Gastrocnemius medialis (tissue), 4 donors: ENCODE results near the gene PAX6. TPM values are rescaled to one million over a fixed set of nuclear protein-coding genes. Genes with fewer than 3 reads are reported as not detected.

Experiments
- ATAC-seq, 2 donors: fragments of 150-250 bp; one replicate each; pipeline ENCODE4 v1.9.1; 2016
- DNase-seq, 2 donors: peaks; one replicate each; pipeline ENCODE4 v3.0.0-alpha.2; 2019
- H3K27ac ChIP-seq, 4 donors: fragments of 200-600 bp; sonication (generic); 1 replicate in 1 of 4; 2 replicates in 3 of 4; pipeline ENCODE4 v1.5.1; 2016 to 2018; ENCODE audit warnings: mild to moderate bottlenecking in 2 of 4, moderate library complexity in 1 of 4
- H3K27me3 ChIP-seq, 3 donors: fragments of 200-600 bp; sonication (generic) in 2 of 3; 1 replicate in 1 of 3; 2 replicates in 2 of 3; pipeline versions ENCODE4 v1.5.1 to v1.6.0; 2016 to 2019; ENCODE audit warnings: mild to moderate bottlenecking in 1 of 3, moderate library complexity in 1 of 3
- H3K36me3 ChIP-seq, 2 donors: fragments of 200-600 bp; sonication (generic) in 1 of 2; one replicate each; pipeline ENCODE4 v1.5.1; 2017 to 2018
- H3K4me1 ChIP-seq, 2 donors: fragments of 200-600 bp; sonication (generic) in 1 of 2; one replicate each; pipeline ENCODE4 v1.5.1; 2016 to 2017; ENCODE audit warnings: mild to moderate bottlenecking in 2 of 2
- H3K4me3 ChIP-seq, 4 donors: fragments of 200-600 bp; sonication (generic) in 3 of 4; 1 replicate in 1 of 4; 2 replicates in 3 of 4; pipeline ENCODE4 v1.5.1; 2016 to 2019; ENCODE audit warnings: mild to moderate bottlenecking in 2 of 4
- H3K9me3 ChIP-seq, 3 donors: fragments of 200-600 bp; sonication (generic) in 2 of 3; 1 replicate in 1 of 3; 2 replicates in 2 of 3; pipeline ENCODE4 v1.5.1; 2016 to 2019
- POLR2A ChIP-seq, 2 donors: fragments of 450-650 bp; IDR thresholded peaks; one replicate each; pipeline ENCODE4 v1.6.1; 2017; ENCODE audit warnings: antibody characterized with exemption in 2 of 2, mild to moderate bottlenecking in 2 of 2, moderate library complexity in 2 of 2
- in situ Hi-C, 4 donors: fragments of 200-750 bp; cut with MboI; loops; one replicate each; pipeline versions ENCODE4 v1.15.0 to v1.8.0; 2017; ENCODE audit warnings: low sequenced_read_pairs in 4 of 4
- intact Hi-C: fragments of 100-400 bp; cut with DNase I; formaldehyde crosslinking; loops from one replicate; pipeline ENCODE4 v1.15.1; 2023; ENCODE audit warnings: low total_unique reads
- total RNA-seq, 4 donors: library from RNA; depleted of rRNA; stranded (reverse); fragments of >200 nt; gene quantifications; one replicate each; pipeline versions ENCODE4 v1.1.0 to v1.2.3, GENCODE V29; 2016
- TF ChIP-seq, protein P1 (sequence below), 5 experiments: fragments of 450-650 bp in 3 of 5; fragments of 200-600 bp in 2 of 5; sonication (generic) in 2 of 5; IDR thresholded peaks in 4 of 5; conservative IDR thresholded peaks in 1 of 5; 1 replicate in 4 of 5; 2 replicates in 1 of 5; pipeline ENCODE4 v1.5.1; 2016 to 2019; ENCODE audit warnings: antibody characterized with exemption in 5 of 5, mild to moderate bottlenecking in 3 of 5, moderate library complexity in 3 of 5

The PAX6 gene
- total RNA-seq, 4 donors from 2014 or later = not detected

DNA sequence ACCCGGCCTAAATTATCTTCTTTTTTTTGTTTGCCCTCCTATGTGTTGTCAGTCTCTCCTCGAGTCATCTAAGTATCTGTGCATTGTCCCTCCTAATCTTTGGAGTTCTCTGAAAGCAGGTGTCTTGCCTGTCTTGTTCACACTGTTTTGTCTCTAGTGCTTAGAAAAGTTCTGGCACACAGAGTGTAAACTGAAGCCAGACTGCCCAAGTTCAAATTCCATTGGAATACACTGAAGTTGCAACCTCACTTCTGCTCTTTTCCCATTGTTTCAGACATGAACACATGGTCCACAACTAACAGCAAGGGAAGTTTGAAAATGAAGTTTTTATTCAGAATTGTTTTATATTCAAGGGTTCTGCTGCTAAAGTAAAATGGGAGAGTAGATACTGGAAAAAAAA is 38.7 kb downstream of the PAX6 start:
- Histone ChIP-seq H3K4me3 (no peak overlapping the region), H3K4me1 (peaks cover 15 to 22% of the 10 kb centered on the region in 2 donors), H3K27ac (no peak overlapping the region), H3K36me3 (no peaks in the 10 kb centered on the region), H3K9me3 (no peaks in the 10 kb centered on the region), H3K27me3 (no peaks in the 10 kb centered on the region)
- in situ Hi-C loops = no loop called here
- ATAC-seq (no peak), DNase-seq (no peak)
- intact Hi-C loops = no loop called here
- TF ChIP-seq, protein P1, sequence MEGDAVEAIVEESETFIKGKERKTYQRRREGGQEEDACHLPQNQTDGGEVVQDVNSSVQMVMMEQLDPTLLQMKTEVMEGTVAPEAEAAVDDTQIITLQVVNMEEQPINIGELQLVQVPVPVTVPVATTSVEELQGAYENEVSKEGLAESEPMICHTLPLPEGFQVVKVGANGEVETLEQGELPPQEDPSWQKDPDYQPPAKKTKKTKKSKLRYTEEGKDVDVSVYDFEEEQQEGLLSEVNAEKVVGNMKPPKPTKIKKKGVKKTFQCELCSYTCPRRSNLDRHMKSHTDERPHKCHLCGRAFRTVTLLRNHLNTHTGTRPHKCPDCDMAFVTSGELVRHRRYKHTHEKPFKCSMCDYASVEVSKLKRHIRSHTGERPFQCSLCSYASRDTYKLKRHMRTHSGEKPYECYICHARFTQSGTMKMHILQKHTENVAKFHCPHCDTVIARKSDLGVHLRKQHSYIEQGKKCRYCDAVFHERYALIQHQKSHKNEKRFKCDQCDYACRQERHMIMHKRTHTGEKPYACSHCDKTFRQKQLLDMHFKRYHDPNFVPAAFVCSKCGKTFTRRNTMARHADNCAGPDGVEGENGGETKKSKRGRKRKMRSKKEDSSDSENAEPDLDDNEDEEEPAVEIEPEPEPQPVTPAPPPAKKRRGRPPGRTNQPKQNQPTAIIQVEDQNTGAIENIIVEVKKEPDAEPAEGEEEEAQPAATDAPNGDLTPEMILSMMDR (IDR thresholded peaks at IDR 0.05 in 4 of 5, conservative IDR thresholded peaks at IDR 0.05 in 1 of 5) = no peak
- no peak for TF ChIP-seq POLR2A (IDR thresholded peaks at IDR 0.05)

DNA sequence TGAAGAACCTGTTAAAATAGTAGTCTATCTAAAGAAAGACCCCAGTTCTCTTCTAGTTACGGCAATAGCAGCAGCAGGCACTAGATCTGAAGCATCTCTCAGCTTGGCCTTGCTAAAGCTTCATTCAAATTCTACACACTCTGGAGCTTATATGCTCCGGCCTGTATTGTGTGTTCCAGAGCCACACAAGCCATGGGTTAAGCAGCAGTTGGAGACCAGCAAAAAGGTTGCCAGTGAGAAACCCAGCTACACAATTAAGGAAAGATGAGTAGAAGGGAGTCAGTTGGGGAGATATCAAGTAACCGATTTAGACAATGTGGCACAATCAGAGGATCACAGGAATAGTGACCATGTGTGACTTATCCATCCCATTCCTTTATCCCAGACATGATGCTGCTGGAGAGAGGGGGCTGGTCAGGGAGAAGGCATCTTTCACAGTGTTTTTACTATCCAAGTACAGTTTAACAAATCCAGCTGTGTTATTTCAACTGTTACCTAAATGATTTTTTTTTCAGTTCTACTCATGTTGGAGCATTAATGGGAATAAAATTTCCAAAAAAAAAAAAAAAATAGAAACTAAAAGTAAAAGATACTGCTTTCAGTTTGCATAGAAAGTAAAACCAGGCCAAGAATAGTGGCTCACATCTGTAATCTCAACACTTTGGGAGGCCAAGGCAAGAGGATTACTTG is 41.0 kb downstream of the PAX6 start:
- Histone ChIP-seq H3K36me3 (no peaks in the 10 kb centered on the region), H3K27ac (no peak overlapping the region), H3K4me3 (no peak overlapping the region), H3K27me3 (no peaks in the 10 kb centered on the region), H3K4me1 (peaks cover 15 to 22% of the 10 kb centered on the region in 2 donors), H3K9me3 (no peaks in the 10 kb centered on the region)
- intact Hi-C loops = no loop called here
- in situ Hi-C loops = no loop called here
- TF ChIP-seq, protein P1 (IDR thresholded peaks at IDR 0.05 in 4 of 5, conservative IDR thresholded peaks at IDR 0.05 in 1 of 5) = no peak
- TF ChIP-seq POLR2A (IDR thresholded peaks at IDR 0.05) = no peak
- ATAC-seq (no peak), DNase-seq (no peak)

DNA sequence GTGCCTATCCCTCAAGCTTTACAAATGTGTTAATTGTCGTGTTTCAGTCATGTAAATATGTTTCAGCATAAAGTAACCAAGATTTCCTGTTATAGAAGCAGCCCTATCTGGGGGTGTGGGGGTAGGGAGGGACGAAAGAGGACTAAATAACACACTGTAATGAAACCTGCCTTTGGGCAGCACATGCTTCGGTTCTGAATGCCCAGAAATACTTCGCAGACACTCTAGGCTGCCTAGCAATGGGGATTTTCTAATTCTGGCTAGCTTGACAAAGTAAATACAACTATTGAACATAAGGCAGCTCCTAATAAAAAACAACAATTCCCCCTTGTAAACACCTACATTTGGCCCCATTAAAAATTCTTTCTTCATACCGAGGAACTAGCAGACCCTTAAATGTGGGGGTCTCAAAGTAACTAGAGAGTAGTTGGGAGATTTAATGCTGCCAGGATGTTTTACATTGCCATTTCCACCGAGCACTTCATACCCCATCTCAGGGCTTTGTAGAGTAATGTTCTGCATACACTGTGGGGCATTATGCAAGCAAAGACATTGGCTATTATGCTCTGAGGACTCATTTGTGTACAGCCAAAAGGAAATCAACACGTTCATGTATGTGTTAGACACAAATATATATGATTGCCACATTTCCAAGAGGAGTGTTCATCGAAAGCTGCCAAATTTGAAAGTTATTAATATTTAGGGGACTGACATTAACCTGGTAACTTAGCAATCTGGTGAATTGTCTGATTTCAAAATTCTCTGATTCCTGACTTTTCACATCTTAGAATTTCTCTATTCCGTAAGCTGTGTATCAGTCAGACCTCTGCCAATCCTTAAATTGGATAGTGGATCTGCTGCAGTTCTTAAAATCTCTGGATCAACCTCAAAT is 42.1 kb downstream of the PAX6 start:
- no peak overlapping the region for H3K4me3 ChIP-seq
- H3K36me3 ChIP-seq = no peaks in the 10 kb centered on the region
- peaks cover 15 to 22% of the 10 kb centered on the region in 2 donors for H3K4me1 ChIP-seq
- no peaks in the 10 kb centered on the region for H3K27me3 ChIP-seq
- in situ Hi-C loops (no loop called here), intact Hi-C loops (no loop called here)
- TF ChIP-seq, protein P1 (IDR thresholded peaks at IDR 0.05 in 4 of 5, conservative IDR thresholded peaks at IDR 0.05 in 1 of 5) = no peak
- TF ChIP-seq POLR2A (IDR thresholded peaks at IDR 0.05) = no peak
- ATAC-seq = peak; percentile 60 to 80
- DNase-seq = peak in 1 of 2 donors; percentile 6
- H3K27ac ChIP-seq = no peak overlapping the region
- no peaks in the 10 kb centered on the region for H3K9me3 ChIP-seq

DNA sequence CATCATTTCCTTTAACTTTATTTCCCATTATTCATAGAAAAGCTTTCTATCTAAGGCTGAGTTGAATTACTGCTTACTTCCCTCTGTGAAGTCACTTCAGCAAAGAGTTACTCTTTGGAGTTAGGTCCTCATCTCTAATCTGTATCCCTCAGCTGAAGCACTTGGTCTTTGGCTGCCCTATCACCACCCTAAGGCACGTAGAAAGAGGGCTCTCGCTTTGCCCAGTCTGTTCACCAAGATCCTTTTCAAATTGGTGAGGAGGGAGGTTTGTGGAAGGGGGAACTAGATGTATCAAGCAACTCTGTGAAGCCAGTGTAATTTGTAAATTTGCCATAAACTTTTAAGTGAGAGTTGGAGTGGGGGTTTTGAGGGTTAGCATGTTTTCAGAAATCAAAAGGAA is 43.4 kb downstream of the PAX6 start:
- in situ Hi-C loops (no loop called here), intact Hi-C loops (no loop called here)
- DNase-seq (no peak), ATAC-seq (no peak)
- Histone ChIP-seq H3K4me1 (peaks cover 15 to 21% of the 10 kb centered on the region in 2 donors), H3K27ac (no peak overlapping the region), H3K36me3 (no peaks in the 10 kb centered on the region), H3K9me3 (no peaks in the 10 kb centered on the region), H3K4me3 (no peak overlapping the region), H3K27me3 (no peaks in the 10 kb centered on the region)
- TF ChIP-seq POLR2A (IDR thresholded peaks at IDR 0.05) = no peak

DNA sequence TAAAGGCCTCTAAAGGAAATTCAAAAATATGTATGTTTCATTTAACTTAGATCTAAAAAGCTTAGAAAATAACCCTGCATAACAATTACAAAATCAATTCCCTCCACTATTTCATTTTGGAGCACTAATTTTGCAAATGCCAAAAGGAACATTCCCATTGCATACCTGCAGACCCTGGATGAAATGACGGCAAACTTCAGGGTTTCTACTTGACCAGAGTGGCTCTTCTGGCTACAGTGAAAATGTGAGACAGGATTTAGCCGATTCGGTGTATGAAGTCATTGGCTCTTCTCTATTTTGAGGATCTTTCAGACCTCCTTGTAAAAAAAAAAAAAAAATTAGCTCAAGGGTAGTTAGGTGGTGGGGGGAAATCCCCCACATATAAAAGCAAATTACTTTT is 44.1 kb downstream of the PAX6 start:
- Histone ChIP-seq H3K4me1 (peaks cover 15% of the 10 kb centered on the region in 2 donors), H3K9me3 (no peaks in the 10 kb centered on the region), H3K4me3 (no peak overlapping the region), H3K27me3 (no peaks in the 10 kb centered on the region), H3K36me3 (no peaks in the 10 kb centered on the region), H3K27ac (no peak overlapping the region)
- TF ChIP-seq, protein P1 (IDR thresholded peaks at IDR 0.05 in 4 of 5, conservative IDR thresholded peaks at IDR 0.05 in 1 of 5) = no peak
- TF ChIP-seq POLR2A (IDR thresholded peaks at IDR 0.05) = no peak
- intact Hi-C loops (no loop called here), in situ Hi-C loops (no loop called here)
- ATAC-seq (no peak), DNase-seq (no peak)
